Nephron (organoid): ENCODE results near the gene PITPNB.

Source experiments
- H3K27ac Mint-ChIP-seq, 3 experiments: 2 replicates each; pipeline ENCODE4 v1.8.0; 2020; ENCODE audit warnings: mixed read lengths in 3 of 3, mild to moderate bottlenecking in 2 of 3, moderate library complexity in 1 of 3
- H3K27me3 Mint-ChIP-seq: 2 replicates; pipeline ENCODE4 v1.8.0; 2021; ENCODE audit warnings: low read depth, mild to moderate bottlenecking, moderate library complexity, mixed read lengths
- H3K36me3 Mint-ChIP-seq: 2 replicates; pipeline ENCODE4 v1.8.0; 2020; ENCODE audit warnings: low read depth, mixed read lengths
- H3K4me1 Mint-ChIP-seq: 2 replicates; pipeline ENCODE4 v1.8.0; 2020; ENCODE audit warnings: mixed read lengths
- H3K4me3 Mint-ChIP-seq, 3 experiments: 2 replicates each; pipeline ENCODE4 v1.8.0; 2020; ENCODE audit warnings: mild to moderate bottlenecking in 3 of 3, mixed read lengths in 3 of 3, moderate library complexity in 2 of 3
- H3K9me3 Mint-ChIP-seq: 2 replicates; pipeline ENCODE4 v1.8.0; 2020; ENCODE audit warnings: mixed read lengths
- CTCF ChIP-seq, 3 experiments: fragments of 200-600 bp; sonication (generic); IDR thresholded peaks; one replicate each; pipeline ENCODE4 v1.5.0; 2021; ENCODE audit warnings: antibody characterized with exemption in 3 of 3; ENCODE audit not compliant: unreplicated experiment in 3 of 3

The PITPNB gene

GRCh38 chr22:27815826-27816530 is 103.1 kb downstream of the PITPNB start:
- TF ChIP-seq CTCF (IDR thresholded peaks at IDR 0.05; ENCODE audit: unreplicated experiment in 3 of 3), result no peak
- Mint-ChIP-seq H3K4me3 (no peak overlapping the region), H3K27ac (no peak overlapping the region), H3K9me3 (no peaks in the 10 kb centered on the region), H3K4me1 (peaks cover 8% of the 10 kb centered on the region), H3K36me3 (no peaks in the 10 kb centered on the region), H3K27me3 (peaks cover 16% of the 10 kb centered on the region)

GRCh38 chr22:27814993-27815392 is 104.1 kb downstream of the PITPNB start:
- Mint-ChIP-seq H3K36me3 (no peaks in the 10 kb centered on the region), H3K27ac (no peak overlapping the region)

GRCh38 chr22:27811778-27812177 is 107.3 kb downstream of the PITPNB start:
- Mint-ChIP-seq H3K27me3 (peaks cover 38% of the 10 kb centered on the region), H3K4me1 (peaks cover 31% of the 10 kb centered on the region), H3K27ac (peak overlapping the region in 1 of 3 experiments; percentile 77), H3K36me3 (no peaks in the 10 kb centered on the region), H3K9me3 (no peaks in the 10 kb centered on the region), H3K4me3 (no peak overlapping the region)
- TF ChIP-seq CTCF (IDR thresholded peaks at IDR 0.05; ENCODE audit: unreplicated experiment in 3 of 3), result no peak

More at GRCh38 chr22:27814993-27815392, 104.1 kb downstream of the PITPNB start:
- Mint-ChIP-seq H3K27me3 (peaks cover 23% of the 10 kb centered on the region), H3K4me1 (peaks cover 17% of the 10 kb centered on the region), H3K9me3 (no peaks in the 10 kb centered on the region), H3K4me3 (no peak overlapping the region)
- no peak for TF ChIP-seq CTCF (IDR thresholded peaks at IDR 0.05; ENCODE audit: unreplicated experiment in 3 of 3)

- Mint-ChIP-seq H3K27me3 (peaks cover 41% of the 10 kb centered on the region), H3K4me1 (peaks cover 32% of the 10 kb centered on the region), H3K4me3 (no peak overlapping the region), H3K36me3 (no peaks in the 10 kb centered on the region), H3K27ac (peak overlapping the region in 2 of 3 experiments; percentile 76 to 77), H3K9me3 (no peaks in the 10 kb centered on the region)
- no peak for TF ChIP-seq CTCF (IDR thresholded peaks at IDR 0.05; ENCODE audit: unreplicated experiment in 3 of 3)
Observed at GRCh38 chr22:27810609-27811151, 108.4 kb downstream of the PITPNB start.

GRCh38 chr22:27809700-27810608 is 109.1 kb downstream of the PITPNB start:
- no peak for TF ChIP-seq CTCF (IDR thresholded peaks at IDR 0.05; ENCODE audit: unreplicated experiment in 3 of 3)
- no peaks in the 10 kb centered on the region for H3K9me3 Mint-ChIP-seq
- no peak overlapping the region for H3K4me3 Mint-ChIP-seq
- H3K4me1 Mint-ChIP-seq, result peaks cover 37% of the 10 kb centered on the region
- H3K27ac Mint-ChIP-seq, result no peak overlapping the region
- H3K36me3 Mint-ChIP-seq, result no peaks in the 10 kb centered on the region
- H3K27me3 Mint-ChIP-seq, result peaks cover 42% of the 10 kb centered on the region
